GM21381 (cell line): ENCODE data around the gene GBF1.
A peak's percentile ranks its signal among the peaks of the same experiment; 100 is the strongest.
"Not testable (repeated sequence)": the region's sequence is repeated elsewhere in the genome, so short reads cannot be mapped to it uniquely, and the experiment has no call there.

Experiments
- ATAC-seq: cut with Tn5 transposase; IDR thresholded peaks from one replicate; pipeline ENCODE4 v1.9.1; 2021; ENCODE audit warnings: mild to moderate bottlenecking, moderate library complexity; ENCODE audit not compliant: unreplicated experiment

The GBF1 gene

GRCh38 chr10:102245082-102245931 is at the start of gene GBF1:
Gene GBF1, plus strand, starts transcription at chr10:102245532. Its CDS starts 13,407 bp downstream, at chr10:102258939.
- peak; percentile 84 for ATAC-seq

- no peak for ATAC-seq
Observed at GRCh38 chr10:102196893-102197292, 48.4 kb upstream of the GBF1 start.

GRCh38 chr10:102198027-102198426 is 47.3 kb upstream of the GBF1 start:
- ATAC-seq: no peak

- no peak for ATAC-seq
Observed at GRCh38 chr10:102200751-102201640, 44.3 kb upstream of the GBF1 start.

- no peak for ATAC-seq
Observed at GRCh38 chr10:102202386-102202785, 42.9 kb upstream of the GBF1 start.

- no peak for ATAC-seq
Observed at GRCh38 chr10:102208311-102209035, 36.9 kb upstream of the GBF1 start.

GRCh38 chr10:102211615-102212299 is 33.6 kb upstream of the GBF1 start:
- no peak for ATAC-seq

GRCh38 chr10:102213599-102213998 is 31.7 kb upstream of the GBF1 start:
- ATAC-seq: not testable (repeated sequence)

- no peak for ATAC-seq
Observed at GRCh38 chr10:102219370-102219769, 26.0 kb upstream of the GBF1 start.

- ATAC-seq: no peak
Observed at GRCh38 chr10:102220612-102221011, 24.7 kb upstream of the GBF1 start.

- no peak for ATAC-seq
Observed at GRCh38 chr10:102222797-102223196, 22.5 kb upstream of the GBF1 start.

- ATAC-seq: peak; percentile 74
Observed at GRCh38 chr10:102225646-102226541, 19.4 kb upstream of the GBF1 start, which contains the start of gene ELOVL3. Gene ELOVL3, plus strand, starts transcription at chr10:102226299. Its CDS starts 250 bp downstream, at chr10:102226549.

- ATAC-seq: no peak
Observed at GRCh38 chr10:102226542-102226870, 18.8 kb upstream of the GBF1 start.

- ATAC-seq: no peak
Observed at GRCh38 chr10:102227050-102227449, 18.3 kb upstream of the GBF1 start.

GRCh38 chr10:102229810-102230263 is 15.5 kb upstream of the GBF1 start:
- no peak for ATAC-seq

- no peak for ATAC-seq
Observed at GRCh38 chr10:102230264-102230860, 15.0 kb upstream of the GBF1 start.

GRCh38 chr10:102230861-102231356 is 14.4 kb upstream of the GBF1 start:
- ATAC-seq: no peak

GRCh38 chr10:102231357-102232318 is 13.7 kb upstream of the GBF1 start:
- no peak for ATAC-seq
